B cell (primary cell): Measurements from ENCODE around the gene STK35. TPM values are rescaled to one million over a fixed set of nuclear protein-coding genes. Genes with fewer than 3 reads are reported as not detected.

Source experiments
- ATAC-seq: fragments of 200-7000 bp; cut with Tn5 transposase; one replicate; pipeline ENCODE4 v1.10.0; 2021; ENCODE audit warnings: low read depth, mild to moderate bottlenecking, moderate number of reproducible peaks, moderate library complexity
- CTCF ChIA-PET: fragments of 350-600 bp; sonication (Branson Sonifier 250); formaldehyde crosslinking; loops from one replicate; lab custom pipeline; 2021; ENCODE audit warnings: antibody characterized with exemption, inconsistent platforms; lab: Charles Lee
- POLR2A ChIA-PET: fragments of 350-600 bp; sonication (Branson Sonifier 250); formaldehyde crosslinking; loops from one replicate; lab custom pipeline; 2021; ENCODE audit warnings: antibody characterized with exemption; lab: Charles Lee
- DNase-seq: peaks from one replicate; pipeline ENCODE4 v3.0.0; 2013
- H2AFZ ChIP-seq: 2 replicates; pipeline ENCODE4 v1.6.1; 2012; ENCODE audit warnings: mild to moderate bottlenecking, low read depth, low read length; ENCODE audit not compliant: insufficient read depth, poor library complexity, severe bottlenecking
- H3K27ac ChIP-seq, 2 donors: 1 replicate in 1 of 2; 2 replicates in 1 of 2; pipeline ENCODE4 v1.5.1; 2012 to 2013; ENCODE audit warnings: low read length in 2 of 2, mild to moderate bottlenecking in 2 of 2, moderate library complexity in 1 of 2
- H3K27me3 ChIP-seq, 4 experiments: fragments of 200-600 bp in 1 of 4; sonication (generic) in 1 of 4; replicated peaks in 1 of 4; 1 replicate in 2 of 4; 2 replicates in 2 of 4; pipeline versions ENCODE4 v1.6.1 to v1.7.0; 2013 to 2016; ENCODE audit warnings: low read length in 3 of 4, mild to moderate bottlenecking in 2 of 4, mixed read lengths in 1 of 4, moderate library complexity in 1 of 4; ENCODE audit not compliant: insufficient read depth in 4 of 4, control insufficient read depth in 3 of 4; ENCODE audit errors: control extremely low read depth in 1 of 4
- H3K36me3 ChIP-seq, 2 experiments: replicated peaks in 1 of 2; 1 replicate in 1 of 2; 2 replicates in 1 of 2; pipeline versions ENCODE4 v1.6.1 to v1.7.1; 2013; ENCODE audit warnings: low read length in 1 of 2; ENCODE audit not compliant: insufficient read depth in 2 of 2, control insufficient read depth in 1 of 2; ENCODE audit errors: control extremely low read depth in 1 of 2, extremely low read depth in 1 of 2
- H3K4me1 ChIP-seq, 2 donors: fragments of 200-600 bp in 1 of 2; sonication (generic) in 1 of 2; 1 replicate in 1 of 2; 2 replicates in 1 of 2; pipeline versions ENCODE4 v1.5.1 to v1.6.1; 2013 to 2017; ENCODE audit warnings: low read length in 2 of 2; ENCODE audit not compliant: control insufficient read depth in 2 of 2, insufficient read depth in 2 of 2
- H3K4me2 ChIP-seq: replicated peaks from 2 replicates; pipeline ENCODE3; 2012; ENCODE audit warnings: mild to moderate bottlenecking, low read depth, low read length; ENCODE audit not compliant: poor library complexity, severe bottlenecking
- H3K4me3 ChIP-seq, 5 experiments: fragments of 200-600 bp in 1 of 5; sonication (generic) in 1 of 5; 1 replicate in 3 of 5; 2 replicates in 2 of 5; pipeline versions ENCODE4 v1.5.1 to v1.7.0; 2011 to 2016; ENCODE audit warnings: low read length in 4 of 5, mild to moderate bottlenecking in 4 of 5, low read depth in 2 of 5, control low read depth in 1 of 5, moderate library complexity in 1 of 5; ENCODE audit not compliant: insufficient read depth in 1 of 5; ENCODE audit errors: control extremely low read depth in 1 of 5, extremely low read depth in 1 of 5
- H3K79me2 ChIP-seq: fragments of 200-600 bp; sonication (generic); one replicate; pipeline ENCODE4 v1.6.0; 2016; ENCODE audit warnings: low read length; ENCODE audit not compliant: control insufficient read depth, insufficient read depth
- H3K9ac ChIP-seq: fragments of 200-600 bp; sonication (generic); 2 replicates; pipeline ENCODE4 v1.6.1; 2017; ENCODE audit warnings: mild to moderate bottlenecking, low read length, moderate library complexity
- H3K9me3 ChIP-seq, 3 donors: one replicate each; pipeline versions ENCODE4 v1.6.1 to v1.7.1; 2013; ENCODE audit warnings: low read length in 2 of 3; ENCODE audit not compliant: control insufficient read depth in 2 of 3, insufficient read depth in 1 of 3; ENCODE audit errors: control extremely low read depth in 1 of 3
- H4K20me1 ChIP-seq: 2 replicates; pipeline ENCODE4 v1.6.0; 2012; ENCODE audit warnings: mild to moderate bottlenecking, low read length; ENCODE audit not compliant: insufficient read depth, control insufficient read depth, poor library complexity, severe bottlenecking
- H3K27ac Mint-ChIP-seq: one replicate; pipeline ENCODE4 v1.8.0; 2021; ENCODE audit warnings: mixed read lengths
- H3K27me3 Mint-ChIP-seq: one replicate; pipeline ENCODE4 v1.8.0; 2021; ENCODE audit warnings: mixed read lengths
- H3K4me1 Mint-ChIP-seq: one replicate; pipeline ENCODE4 v1.8.0; 2021; ENCODE audit warnings: mixed read lengths
- H3K4me3 Mint-ChIP-seq: one replicate; pipeline ENCODE4 v1.8.0; 2021; ENCODE audit warnings: mixed read lengths
- H3K9me3 Mint-ChIP-seq: one replicate; pipeline ENCODE4 v1.8.0; 2022; ENCODE audit warnings: mixed read lengths; ENCODE audit not compliant: insufficient read depth
- EZH2 ChIP-seq: IDR thresholded peaks from 2 replicates; pipeline ENCODE4 v1.6.1; 2012; ENCODE audit warnings: borderline replicate concordance, low read depth, mild to moderate bottlenecking, moderate library complexity, low read length; ENCODE audit not compliant: insufficient read depth, poor library complexity, severe bottlenecking
- WGBS: methylation state at CpG from one replicate; pipeline ENCODE4 v1.1.5; 2013; ENCODE audit warnings: missing lambda C conversion rate; ENCODE audit not compliant: insufficient coverage; 5-methylcytosine and 5-hydroxymethylcytosine counted together
- intact Hi-C: fragments of 100-400 bp; cut with micrococcal nuclease; formaldehyde crosslinking; loops from one replicate; pipeline ENCODE4 v1.10.0; 2022
- polyA plus RNA-seq: library from polyadenylated mRNA; depleted of rRNA; stranded (reverse); fragments of >200 nt; gene quantifications from 2 replicates; pipeline ENCODE4 v1.2.3, GENCODE V29; 2012
- total RNA-seq, 2 donors: library from RNA; stranded (reverse); fragments of 120-200 nt in 1 of 2; gene quantifications; 1 replicate in 1 of 2; 2 replicates in 1 of 2; pipeline versions ENCODE4 v1.2.3 to v1.2.4, GENCODE V29; 2013 to 2022
- TF ChIP-seq, protein P1 (sequence below): fragments of 200-600 bp; IDR thresholded peaks from one replicate; pipeline ENCODE4 v1.8.0; 2022; ENCODE audit warnings: antibody characterized with exemption, mild to moderate bottlenecking

STK35 gene
- total and polyA plus RNA-seq, 2 donors (not counting 1 experiment from before 2014, with no cell fraction given): 12.8 to 23.9 TPM

DNA sequence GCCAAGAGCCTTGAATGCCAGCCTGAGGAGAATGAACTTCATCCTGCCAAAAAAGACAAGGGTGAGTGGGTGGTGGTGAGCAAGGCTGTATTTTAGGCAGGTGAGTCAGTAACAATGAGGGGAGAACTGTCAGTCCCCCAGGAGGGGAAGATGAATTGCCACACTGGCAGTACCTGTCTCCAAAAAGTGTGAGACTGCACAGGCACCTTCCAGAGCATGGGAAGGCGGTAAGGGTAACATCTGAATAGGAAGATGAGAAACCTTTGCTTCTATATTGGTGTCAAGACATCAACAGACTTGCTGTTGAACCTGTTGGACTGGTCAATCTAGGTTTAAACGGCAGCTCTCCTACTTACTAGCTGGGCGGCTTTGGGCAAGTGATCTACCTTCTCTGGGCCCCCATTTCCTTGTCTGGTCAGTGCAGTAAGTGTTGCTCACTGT lies 30.9 kb downstream of the STK35 start:
- DNase-seq (no peak), ATAC-seq (no peak)
- H3K4me1 ChIP-seq: peaks cover 0 to 6% of the 10 kb centered on the region in 2 donors
- H3K4me3 Mint-ChIP-seq: no peak overlapping the region
- H3K27ac ChIP-seq: no peak overlapping the region
- intact Hi-C loops: no loop called here
- 97% methylated on average over 3 of the region's 3 CpGs for WGBS
- H3K9me3 Mint-ChIP-seq: no peaks in the 10 kb centered on the region
- no peak overlapping the region for H3K4me2 ChIP-seq
- ChIA-PET CTCF (interaction anchor here (0.6 to 1.0 kb wide), 2 partner anchors 39 to 180 kb away, joined by 3 read pairs; no protein-coding TSS in a partner anchor), POLR2A (no interaction called here)
- H3K79me2 ChIP-seq: peaks cover 82% of the 10 kb centered on the region
- H2AFZ ChIP-seq: no peak overlapping the region
- TF ChIP-seq, protein P1, sequence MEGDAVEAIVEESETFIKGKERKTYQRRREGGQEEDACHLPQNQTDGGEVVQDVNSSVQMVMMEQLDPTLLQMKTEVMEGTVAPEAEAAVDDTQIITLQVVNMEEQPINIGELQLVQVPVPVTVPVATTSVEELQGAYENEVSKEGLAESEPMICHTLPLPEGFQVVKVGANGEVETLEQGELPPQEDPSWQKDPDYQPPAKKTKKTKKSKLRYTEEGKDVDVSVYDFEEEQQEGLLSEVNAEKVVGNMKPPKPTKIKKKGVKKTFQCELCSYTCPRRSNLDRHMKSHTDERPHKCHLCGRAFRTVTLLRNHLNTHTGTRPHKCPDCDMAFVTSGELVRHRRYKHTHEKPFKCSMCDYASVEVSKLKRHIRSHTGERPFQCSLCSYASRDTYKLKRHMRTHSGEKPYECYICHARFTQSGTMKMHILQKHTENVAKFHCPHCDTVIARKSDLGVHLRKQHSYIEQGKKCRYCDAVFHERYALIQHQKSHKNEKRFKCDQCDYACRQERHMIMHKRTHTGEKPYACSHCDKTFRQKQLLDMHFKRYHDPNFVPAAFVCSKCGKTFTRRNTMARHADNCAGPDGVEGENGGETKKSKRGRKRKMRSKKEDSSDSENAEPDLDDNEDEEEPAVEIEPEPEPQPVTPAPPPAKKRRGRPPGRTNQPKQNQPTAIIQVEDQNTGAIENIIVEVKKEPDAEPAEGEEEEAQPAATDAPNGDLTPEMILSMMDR: no peak
- no peak for TF ChIP-seq EZH2
- no peak overlapping the region for H3K4me3 ChIP-seq
- H3K9ac ChIP-seq: no peak overlapping the region
- no peaks in the 10 kb centered on the region for H3K27me3 Mint-ChIP-seq
- H4K20me1 ChIP-seq: peaks cover 100% of the 10 kb centered on the region
- peaks cover 0 to 10% of the 10 kb centered on the region in 2 experiments for H3K36me3 ChIP-seq
- no peak overlapping the region for H3K27ac Mint-ChIP-seq
- no peaks in the 10 kb centered on the region for H3K9me3 ChIP-seq
- H3K4me1 Mint-ChIP-seq: peaks cover 38% of the 10 kb centered on the region
- no peaks in the 10 kb centered on the region for H3K27me3 ChIP-seq

DNA sequence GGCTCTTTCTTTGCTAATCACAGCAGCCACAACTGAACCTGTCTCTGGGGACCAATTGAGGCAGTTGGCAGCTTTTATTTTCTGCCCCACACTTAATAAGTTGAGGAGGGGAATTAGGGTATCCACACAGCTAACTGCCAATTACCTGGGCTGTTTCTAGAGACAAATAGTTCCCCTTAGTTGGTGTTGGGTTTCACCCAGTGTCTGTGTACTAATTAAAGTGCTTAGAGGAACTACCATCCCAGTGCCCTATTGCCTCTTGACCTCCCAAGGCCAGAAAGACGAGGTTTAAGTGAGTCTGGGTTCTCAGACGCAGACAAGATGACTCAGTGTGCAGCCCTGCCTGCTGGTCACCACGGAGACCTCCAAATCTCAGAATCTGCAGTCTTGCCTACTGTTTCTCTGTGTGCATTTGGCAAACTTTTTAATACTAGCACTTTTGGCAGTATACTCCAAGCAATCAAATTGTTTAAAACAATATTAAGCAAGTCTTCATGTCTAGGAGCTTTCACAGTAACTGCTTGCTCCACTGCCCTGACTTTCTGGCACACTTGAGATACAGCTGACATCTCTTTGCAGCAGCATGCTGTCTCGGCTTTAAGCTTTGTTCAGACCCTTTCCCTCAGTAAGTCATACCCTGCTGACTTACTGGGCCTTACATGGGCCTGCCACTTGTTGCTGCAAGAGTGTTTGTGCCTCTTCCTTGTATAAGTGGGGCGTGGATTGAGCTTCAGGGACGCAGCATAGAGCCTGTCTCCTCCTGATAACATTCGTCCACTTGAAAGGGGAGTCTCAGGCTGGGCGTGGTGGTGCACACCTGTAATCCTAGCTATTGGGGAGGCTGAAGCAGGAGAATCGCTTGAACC lies 31.9 kb downstream of the STK35 start:
- Histone ChIP-seq H4K20me1 (peaks cover 98% of the 10 kb centered on the region), H3K4me1 (peaks cover 0 to 6% of the 10 kb centered on the region in 2 donors), H3K79me2 (peaks cover 82% of the 10 kb centered on the region), H3K4me2 (no peak overlapping the region), H3K27me3 (no peaks in the 10 kb centered on the region), H3K27ac (no peak overlapping the region), H3K4me3 (no peak overlapping the region), H3K9me3 (no peaks in the 10 kb centered on the region), H3K36me3 (peaks cover 0 to 10% of the 10 kb centered on the region in 2 experiments), H3K9ac (no peak overlapping the region), H2AFZ (no peak overlapping the region)
- Mint-ChIP-seq H3K27me3 (no peaks in the 10 kb centered on the region), H3K4me1 (peaks cover 30% of the 10 kb centered on the region), H3K9me3 (no peaks in the 10 kb centered on the region), H3K4me3 (no peak overlapping the region), H3K27ac (no peak overlapping the region)
- intact Hi-C loops: no loop called here
- ChIA-PET POLR2A (no interaction called here), CTCF (interaction anchor here (1.0 to 1.1 kb wide), 2 partner anchors 29 to 40 kb away, joined by 3 to 4 read pairs; no protein-coding TSS in a partner anchor)
- WGBS: 96% methylated on average over 6 of the region's 9 CpGs
- DNase-seq (no peak), ATAC-seq (no peak)
- TF ChIP-seq, protein P1: no peak
- no peak for TF ChIP-seq EZH2
